Heart left ventricle (tissue), 13 donors: Measurements from ENCODE around the gene RAD51B.
A peak's percentile ranks its signal among the peaks of the same experiment; 100 is the strongest.

Experiments used
- CTCF ChIP-seq, 12 donors: fragments of 200-600 bp; sonication (generic) in 4 of 12; IDR thresholded peaks; one replicate each; pipeline versions ENCODE4 v1.5.0 to v1.8.0; 2018 to 2022; ENCODE audit warnings: antibody characterized with exemption in 12 of 12, mild to moderate bottlenecking in 5 of 12
- POLR2A ChIP-seq, 2 donors: fragments of 450-650 bp; IDR thresholded peaks; one replicate each; pipeline ENCODE4 v1.6.1; 2017; ENCODE audit warnings: antibody characterized with exemption in 2 of 2, mild to moderate bottlenecking in 2 of 2, moderate library complexity in 2 of 2
- donor health status: ischemic (EF 13 %, LVEDD 7.1; RV severe dilation, severe dysfunction).
- donor health status: DM: no; HTN: yes; CAD: no.
- donor health status: DM: no; HTN: no; CAD: no.
- donor health status: ischemic (EF 25% LVEDD 6.9; RV normal size, moderate dysfunction).
- donor health status: ischemic (EF 25% LVEDD 5.7; RV mildly dilated, moderate dysfunction).
- donor health status: ischemic (EF 35%, LVEDD 5.7; RV mildly dilated, moderate dysfunction).
- donor health status: nonischemic (EF 11% LVEDD 7.7; RV severe dilation, severe dysfunction).
- donor health status: DM: yes; HTN: yes; CAD: no.
- donor health status: PGD.
- donor health status: ischemic (EF 29% LVEDD 5.4; RV normal size, mild dysfunction).
- donor health status: nonischemic (EF 23%, LVEDD 6.1; RV moderate dilation, normal function).

- TF ChIP-seq POLR2A (IDR thresholded peaks at IDR 0.05) = no peak
- peak; percentile 33 to 63 (median 44) for TF ChIP-seq CTCF (IDR thresholded peaks at IDR 0.05)
Measured at GRCh38 chr14:67837011-67837624, 17.5 kb downstream of the RAD51B start.
